ENCODE measurements around the gene RFXANK.

RFXANK gene

DNA sequence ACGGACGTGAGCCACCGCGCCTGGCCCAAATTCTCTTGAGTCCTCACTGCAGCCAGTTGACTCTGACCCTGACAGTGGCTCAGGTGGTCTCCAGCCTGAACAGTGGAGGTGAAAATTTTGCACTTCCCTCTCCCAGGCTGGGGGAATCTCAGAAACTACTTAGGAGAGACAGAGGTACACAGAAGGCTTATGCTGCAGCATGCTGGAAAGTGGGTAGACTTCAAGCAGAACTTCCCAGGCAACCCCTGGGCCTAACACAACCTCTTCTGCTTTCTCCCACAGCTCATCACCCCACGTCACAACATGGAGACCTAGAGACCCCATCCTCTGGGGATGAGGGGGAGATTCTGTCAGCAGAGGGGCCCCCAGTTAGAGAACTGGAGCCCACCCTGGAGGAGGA, 34.1 kb downstream of the RFXANK start:
- no peak overlapping the region for H3K27ac ChIP-seq
- no peak for DNase-seq (ENCODE audit: low read depth, low spot score)

DNA sequence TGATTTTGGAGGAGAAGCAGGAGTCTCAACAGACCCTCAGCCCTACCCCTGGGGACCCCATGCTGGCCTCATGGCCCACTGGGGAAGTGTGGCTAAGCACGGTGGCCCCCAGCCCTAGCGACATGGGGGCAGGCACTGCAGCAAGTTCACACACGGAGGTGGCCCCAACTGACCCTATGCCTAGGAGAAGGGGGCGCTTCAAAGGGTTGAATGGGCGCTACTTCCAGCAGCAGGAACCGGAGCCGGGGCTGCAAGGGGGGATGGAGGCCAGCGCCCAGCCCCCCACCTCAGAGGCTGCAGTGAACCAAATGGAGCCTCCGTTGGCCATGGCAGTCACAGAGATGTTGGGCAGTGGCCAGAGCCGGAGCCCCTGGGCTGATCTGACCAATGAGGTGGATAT, 34.6 kb downstream of the RFXANK start:
- no peak overlapping the region for H3K27ac ChIP-seq
- DNase-seq (ENCODE audit: low read depth, low spot score), result no peak

DNA sequence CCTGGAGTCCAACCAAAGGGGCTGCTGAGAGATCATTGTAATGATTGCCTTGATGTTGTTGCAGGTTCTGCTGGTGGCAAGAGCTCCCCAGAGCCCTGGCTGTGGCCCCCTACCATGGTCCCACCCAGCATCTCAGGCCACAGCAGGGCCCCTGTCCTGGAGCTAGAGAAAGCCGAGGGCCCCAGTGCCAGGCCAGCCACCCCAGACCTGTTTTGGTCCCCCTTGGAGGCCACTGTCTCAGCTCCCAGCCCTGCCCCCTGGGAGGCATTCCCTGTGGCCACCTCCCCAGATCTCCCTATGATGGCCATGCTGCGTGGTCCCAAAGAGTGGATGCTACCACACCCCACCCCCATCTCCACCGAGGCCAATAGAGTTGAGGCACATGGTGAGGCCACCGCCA, 35.2 kb downstream of the RFXANK start:
- H3K27ac ChIP-seq, result no peak overlapping the region
- no peak for DNase-seq (ENCODE audit: low read depth, low spot score)

DNA sequence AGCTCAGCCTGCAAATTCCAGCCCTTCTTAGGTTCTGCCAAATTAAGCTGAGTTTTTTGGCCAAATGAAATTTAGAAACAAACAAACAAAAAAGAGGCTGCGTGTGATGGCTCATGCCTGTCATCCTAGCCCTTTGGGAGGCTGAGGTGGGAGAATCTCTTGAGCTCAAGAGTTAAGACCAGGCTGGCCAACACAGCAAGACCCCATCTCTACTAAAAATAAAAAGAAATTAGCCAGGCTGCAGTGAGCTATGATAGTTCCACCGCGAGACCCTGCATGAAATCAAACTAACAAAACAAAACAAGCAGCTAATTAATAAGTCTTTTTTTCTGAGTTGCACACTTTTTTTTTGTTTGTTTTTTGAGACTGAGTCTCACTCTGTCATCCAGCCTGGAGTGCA, 37.6 kb downstream of the RFXANK start:
- no peak for DNase-seq (ENCODE audit: low read depth, low spot score)

DNA sequence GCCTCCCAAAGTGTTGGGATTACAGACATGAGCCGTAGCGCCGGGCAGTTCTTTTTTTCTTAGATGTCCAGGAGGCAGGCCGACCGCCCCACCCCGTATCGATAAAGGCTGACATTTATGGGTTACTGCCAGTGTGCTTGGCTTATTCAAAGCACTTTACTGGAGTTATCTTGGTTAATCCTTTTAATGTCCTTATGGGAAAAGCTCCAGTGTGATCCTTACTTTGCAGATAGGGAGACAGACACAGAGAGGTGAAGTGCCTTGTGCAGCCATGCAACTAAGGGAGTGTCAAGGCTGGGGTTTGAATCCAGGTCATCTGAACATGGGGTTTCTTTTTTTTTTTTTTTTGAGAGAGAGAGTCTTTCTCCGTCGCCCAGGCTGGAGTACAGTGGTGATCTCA, 38.9 kb downstream of the RFXANK start:
- H3K27ac ChIP-seq, result no peak overlapping the region
- DNase-seq (ENCODE audit: low read depth, low spot score), result no peak

More for the DNA sequence above, 37.6 kb downstream of the RFXANK start:
- no peak overlapping the region for H3K27ac ChIP-seq

DNA sequence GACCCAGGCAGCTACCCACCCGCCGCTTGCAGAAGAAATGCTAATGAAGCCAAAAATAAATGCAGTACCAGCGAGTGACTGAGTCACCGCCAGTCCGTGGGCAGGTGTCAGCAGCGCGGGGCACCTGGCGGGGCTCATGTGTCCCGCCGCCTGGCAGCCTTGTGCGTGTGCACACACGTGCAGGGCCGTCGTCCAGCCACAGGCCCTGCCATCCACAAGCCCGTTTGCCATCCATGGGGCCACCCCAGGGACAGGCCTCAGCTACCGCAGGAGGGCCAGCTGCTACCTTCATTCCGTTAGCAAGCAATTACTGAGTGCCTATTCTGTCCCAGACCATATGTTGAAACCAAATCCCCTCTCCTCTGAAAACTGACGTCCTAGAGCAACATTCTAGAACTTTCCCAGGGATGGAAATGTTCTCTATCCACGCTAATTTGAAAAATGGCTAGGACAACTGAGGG, 40.2 kb downstream of the RFXANK start:
- no peak for DNase-seq (ENCODE audit: low read depth, low spot score)
- H3K27ac ChIP-seq, result no peak overlapping the region

DNA sequence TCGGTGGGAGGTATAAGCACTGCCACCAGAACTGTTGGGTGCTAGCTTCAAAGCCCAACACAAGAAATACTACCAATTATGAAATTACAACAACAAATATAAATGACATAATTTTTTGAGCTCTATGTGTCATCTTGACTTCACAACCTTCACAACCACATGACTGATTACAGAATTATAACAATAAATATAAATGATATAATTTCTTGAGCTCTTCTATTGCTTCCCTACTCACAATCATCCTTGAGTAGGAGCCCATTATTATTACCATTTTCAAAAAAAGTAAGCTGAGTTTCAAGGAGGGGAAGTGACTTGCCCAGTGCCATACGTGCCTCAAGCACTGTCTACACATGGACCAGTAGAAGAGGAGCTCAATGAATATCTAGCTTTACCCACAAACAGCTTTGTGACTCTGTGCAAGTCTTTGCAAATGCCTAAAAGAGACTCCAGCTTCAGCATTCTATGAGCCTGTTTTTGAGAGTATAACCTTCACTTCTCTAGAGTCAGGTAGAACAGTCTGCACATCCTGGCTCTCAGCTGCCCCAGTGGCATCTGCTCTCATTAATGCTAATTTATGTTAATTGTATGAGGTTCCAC, 42.3 kb downstream of the RFXANK start:
- no peak overlapping the region for H3K27ac ChIP-seq
- DNase-seq (ENCODE audit: low read depth, low spot score), result no peak

DNA sequence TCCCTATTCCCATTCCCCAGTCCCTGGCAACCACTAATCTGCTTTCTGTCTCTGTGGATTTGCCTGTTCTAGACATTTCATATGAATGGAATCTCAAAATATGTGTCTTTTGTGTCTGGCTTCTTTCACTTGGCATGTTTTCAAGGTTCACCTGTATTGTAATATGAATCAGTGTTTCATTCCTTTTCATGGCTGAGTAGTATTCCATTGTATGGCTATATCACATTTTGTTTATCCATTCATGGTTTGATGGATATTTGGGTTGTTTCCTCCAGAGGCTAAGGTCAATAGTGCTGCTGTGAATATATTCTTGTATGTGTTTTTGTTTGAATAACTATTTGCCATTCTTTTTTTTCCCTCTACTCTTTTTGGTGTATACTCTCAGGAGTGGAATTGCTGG, 44.1 kb downstream of the RFXANK start:
- no peak overlapping the region for H3K27ac ChIP-seq
- DNase-seq (ENCODE audit: low read depth, low spot score), result no peak

DNA sequence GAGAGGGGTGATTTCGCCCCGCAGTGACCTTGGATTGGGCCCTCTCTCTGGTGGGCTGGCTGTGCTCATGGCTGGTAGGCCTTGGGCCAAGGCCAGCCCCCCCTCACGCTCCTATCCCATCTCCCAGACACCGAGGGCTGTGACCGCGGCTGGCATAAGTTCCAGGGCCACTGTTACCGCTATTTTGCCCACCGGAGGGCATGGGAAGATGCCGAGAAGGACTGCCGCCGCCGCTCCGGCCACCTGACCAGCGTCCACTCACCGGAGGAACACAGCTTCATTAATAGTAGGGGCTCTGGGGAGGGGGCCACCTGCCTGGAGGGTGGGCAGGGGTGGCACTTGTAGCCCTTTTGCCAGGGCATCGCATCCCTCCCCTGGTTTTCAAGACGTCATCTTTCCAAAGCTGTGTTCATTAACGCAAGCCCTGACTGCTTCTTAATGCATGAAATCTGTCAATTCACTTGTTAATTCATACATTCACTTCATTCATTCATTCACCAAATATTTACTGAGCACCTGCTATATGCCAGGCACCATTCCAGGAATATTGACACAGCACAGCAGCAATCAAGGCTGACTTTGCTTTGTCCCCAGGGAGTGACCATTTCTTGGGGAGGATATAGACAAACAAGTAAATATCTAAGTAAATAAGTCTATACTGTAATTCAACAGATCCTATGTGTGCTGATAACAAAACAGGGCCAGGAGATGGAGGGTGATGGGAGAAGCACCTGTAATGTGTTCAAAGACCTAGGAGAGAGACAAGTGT, 46.3 kb downstream of the RFXANK start:
- no peak for DNase-seq (ENCODE audit: low read depth, low spot score)
- H3K27ac ChIP-seq, result no peak overlapping the region

DNA sequence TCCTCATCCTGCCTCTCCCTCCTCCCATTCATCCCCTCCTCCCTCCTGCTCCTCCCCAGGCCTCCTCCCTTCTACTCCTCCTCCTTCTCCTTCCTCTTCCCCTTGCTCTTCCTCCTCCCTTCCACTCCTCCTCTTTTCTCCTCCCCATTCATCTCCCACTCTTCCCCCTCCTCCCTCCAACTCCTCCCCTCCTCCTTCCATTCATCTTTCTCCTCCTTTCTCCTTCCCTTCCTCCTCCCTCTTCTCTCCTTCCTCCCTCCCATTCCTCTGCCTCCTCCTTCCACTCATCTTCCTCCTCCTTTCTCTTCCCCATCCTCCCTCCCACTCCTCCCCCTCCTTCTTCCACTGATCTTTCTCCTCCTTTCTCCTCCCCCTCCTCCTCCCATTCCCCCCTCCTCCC, 47.6 kb downstream of the RFXANK start:
- no peak for DNase-seq (ENCODE audit: low read depth, low spot score)
- H3K27ac ChIP-seq, result no peak overlapping the region

DNA sequence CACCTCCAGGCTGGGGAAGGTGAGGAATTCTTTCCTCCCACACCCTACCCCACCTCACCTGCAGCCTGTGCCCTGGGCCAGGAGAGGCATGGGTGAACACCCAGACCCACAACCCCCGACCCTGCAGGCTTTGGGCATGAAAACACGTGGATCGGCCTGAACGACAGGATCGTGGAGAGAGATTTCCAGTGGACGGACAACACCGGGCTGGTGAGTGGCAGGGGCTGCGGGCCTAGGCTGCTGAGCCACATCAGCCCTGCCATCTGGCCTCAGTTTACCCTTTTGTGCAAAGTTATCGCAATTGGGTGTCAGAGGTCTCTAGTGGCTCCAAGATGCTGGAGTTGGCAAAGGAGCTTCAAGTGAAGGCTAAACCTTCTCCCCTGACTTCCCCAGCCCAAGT, 48.4 kb downstream of the RFXANK start:
- no peak for DNase-seq (ENCODE audit: low read depth, low spot score)
- no peak overlapping the region for H3K27ac ChIP-seq

DNA sequence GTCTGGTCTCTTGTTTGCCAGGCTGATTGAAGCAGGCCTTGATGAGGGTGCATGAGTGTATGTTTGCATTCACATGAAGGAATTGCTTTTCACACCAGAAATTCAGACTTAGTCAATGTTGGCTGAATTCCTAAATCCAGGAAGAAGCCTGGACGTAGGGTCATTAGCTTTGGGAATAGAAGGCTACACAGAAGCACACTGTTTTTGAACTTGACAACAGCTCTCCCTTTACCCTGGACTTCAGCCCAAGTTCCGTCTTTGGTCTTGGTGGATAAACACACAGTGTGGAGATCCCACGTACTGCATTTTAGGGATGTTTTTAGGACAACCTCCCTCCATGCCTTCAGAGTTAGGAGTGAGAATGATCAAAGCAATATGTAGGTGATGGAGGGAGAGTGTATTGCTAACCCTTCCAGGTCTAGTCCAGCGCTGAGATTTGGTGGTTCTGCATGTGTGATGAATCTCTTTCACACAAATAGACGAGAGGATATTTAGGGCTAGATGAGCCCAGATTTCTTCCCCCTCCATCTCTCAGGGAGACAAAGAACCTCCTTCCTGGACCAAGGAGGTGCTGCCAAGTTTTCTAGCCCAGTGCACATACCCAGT, 58.2 kb downstream of the RFXANK start:
- no peak overlapping the region for H3K27ac ChIP-seq
- DNase-seq (ENCODE audit: low read depth, low spot score), result no peak

All from epithelial cell of prostate (primary cell).